HK-2 (cell line): ENCODE data around the gene PTPRT.

Experiments
- DNase-seq: peaks from one replicate; pipeline ENCODE4 v3.0.0-alpha.2; 2018; ENCODE audit not compliant: unreplicated experiment

Gene PTPRT

DNA sequence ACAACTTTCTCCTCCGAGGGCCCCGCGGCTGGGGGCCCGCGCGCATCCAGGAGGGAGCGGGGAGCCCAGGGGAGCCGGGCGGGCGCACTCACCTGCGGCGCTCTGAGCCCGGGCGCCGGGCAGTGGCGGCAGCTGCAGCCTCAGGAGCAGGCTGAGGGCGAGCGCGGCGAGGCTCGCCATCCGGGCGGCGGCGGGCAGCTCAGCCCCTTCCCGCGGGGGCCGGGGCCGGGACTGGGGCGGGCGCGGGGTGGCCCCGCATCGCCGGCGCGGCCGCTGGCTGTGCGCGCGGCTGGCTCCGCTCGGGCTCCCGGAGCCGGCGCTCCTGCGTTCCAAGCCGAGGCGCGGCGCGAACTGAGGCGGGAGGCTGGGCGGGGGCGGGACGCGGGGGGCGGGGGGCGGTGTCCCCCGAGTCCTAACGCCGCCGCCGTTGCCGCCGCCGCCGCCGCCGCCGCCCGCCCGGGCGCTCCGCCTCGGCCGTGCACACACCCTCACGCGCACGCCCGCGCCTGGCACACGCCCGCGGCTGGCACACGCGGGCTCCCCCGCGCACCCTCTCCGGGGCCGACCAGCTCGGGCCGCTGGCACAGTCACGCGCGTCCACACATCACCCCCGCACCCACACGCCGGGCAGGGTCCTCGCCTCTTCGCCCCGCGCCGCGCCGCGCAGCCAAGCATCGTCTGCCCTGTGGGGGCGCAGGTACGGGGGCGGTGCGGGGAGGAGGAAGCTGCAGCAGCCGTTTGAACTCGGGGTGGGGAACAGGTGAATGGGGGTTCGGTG, at the start of gene PTPRT:
Gene PTPRT (minus strand): TSS at position 353 of the 778 bp plus-strand sequence. CDS start 173 bp downstream, at position 180.
- no peak for DNase-seq

DNA sequence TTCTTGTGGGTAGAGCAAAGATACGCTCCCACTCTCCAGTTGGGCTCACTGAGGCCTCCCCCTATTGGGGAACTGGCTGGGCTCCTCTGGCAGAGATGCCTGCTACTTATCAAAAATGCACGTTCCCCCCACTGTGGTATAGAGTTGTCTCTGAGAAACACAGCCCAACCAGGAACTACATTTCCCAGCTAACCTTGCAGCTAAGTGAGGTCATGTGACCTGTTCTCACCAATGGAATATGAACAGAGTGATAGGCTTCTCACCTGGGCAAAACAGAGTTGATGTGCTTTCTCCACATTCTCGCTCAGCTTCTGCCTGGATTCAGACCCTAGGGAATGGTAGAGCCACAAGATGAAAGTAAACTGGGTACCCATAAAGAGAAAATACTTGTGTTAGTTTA, 49.1 kb upstream of the PTPRT start:
- no peak for DNase-seq

DNA sequence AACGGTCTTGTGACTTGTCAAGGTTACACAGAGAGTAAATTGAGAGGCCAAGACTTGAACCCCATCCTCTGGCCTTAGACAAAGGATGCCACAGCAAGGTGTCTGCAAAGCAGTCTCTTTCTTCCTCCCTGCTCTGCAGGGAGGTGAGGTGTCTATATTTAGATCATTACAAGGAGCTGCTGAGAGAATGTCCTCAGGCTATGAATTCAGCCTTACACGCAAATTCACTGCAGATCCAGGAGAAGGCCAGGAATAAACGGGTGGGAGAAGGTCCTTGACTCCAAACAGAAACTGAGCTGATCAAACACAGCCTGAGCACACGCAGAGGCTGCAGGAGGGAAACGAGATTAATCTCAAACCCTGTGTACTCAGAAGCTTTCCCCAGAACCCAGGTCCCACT, 48.6 kb upstream of the PTPRT start:
- no peak for DNase-seq

DNA sequence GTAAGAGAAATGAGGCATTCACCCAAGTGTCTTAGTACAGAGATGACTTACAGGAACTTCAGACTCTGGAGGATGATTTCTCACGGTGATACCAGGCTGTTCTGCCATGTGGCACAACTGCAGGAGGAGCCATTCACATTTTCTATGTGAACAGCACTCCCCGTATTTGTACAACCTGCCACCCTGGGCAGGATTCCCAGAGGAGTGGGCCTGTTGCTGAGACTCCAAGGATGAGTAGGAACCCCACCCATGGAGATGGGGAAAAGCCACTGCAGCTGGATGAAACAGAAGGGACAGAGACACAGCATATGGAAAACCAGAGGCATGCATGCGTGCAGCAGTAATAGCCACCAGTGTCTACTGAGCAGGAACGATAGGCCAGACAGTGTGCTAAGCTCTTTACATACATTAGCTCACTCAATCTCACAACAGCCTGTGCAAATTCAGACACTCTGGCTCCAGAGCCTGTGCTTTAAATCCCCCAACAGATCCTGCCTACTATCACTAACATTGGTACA, 48.0 kb upstream of the PTPRT start:
- no peak for DNase-seq

DNA sequence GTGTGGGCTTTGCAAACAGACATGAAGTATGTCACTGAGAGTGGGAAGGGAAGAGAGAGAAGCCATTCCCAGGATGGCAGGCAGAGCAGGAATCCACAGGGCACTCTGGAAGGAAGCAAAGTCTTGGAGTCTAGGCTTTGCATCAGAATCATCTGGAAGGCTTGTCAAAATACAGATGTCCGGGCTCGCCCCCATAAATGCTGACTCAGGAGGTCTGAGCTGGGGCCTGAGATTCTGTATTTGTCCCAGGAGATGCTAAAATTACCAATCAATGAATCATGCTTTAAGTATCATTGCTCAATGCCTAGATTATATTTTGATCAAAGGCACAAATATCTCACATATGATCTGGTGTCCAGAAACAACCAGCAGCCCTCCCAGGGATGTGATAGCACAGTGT, 46.3 kb upstream of the PTPRT start:
- DNase-seq: no peak

DNA sequence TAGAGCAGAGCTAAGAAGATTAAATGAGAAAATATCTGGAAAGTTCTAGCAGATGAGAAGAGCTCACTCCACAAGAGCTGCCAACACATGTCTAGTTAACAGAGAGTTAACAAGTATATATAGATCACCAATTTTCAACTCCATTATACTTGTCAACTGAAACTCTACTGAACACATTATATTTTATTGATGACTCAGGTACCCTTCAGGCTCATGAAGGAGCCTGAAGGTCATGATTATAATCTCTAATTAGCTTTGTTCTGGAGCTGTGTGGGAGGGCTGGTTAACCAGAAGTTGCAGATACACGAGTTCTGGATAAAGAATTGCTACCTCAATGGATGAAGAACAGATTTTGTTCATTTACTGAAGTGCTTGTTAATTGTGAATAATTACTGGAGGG, 42.1 kb upstream of the PTPRT start:
- DNase-seq: no peak

DNA sequence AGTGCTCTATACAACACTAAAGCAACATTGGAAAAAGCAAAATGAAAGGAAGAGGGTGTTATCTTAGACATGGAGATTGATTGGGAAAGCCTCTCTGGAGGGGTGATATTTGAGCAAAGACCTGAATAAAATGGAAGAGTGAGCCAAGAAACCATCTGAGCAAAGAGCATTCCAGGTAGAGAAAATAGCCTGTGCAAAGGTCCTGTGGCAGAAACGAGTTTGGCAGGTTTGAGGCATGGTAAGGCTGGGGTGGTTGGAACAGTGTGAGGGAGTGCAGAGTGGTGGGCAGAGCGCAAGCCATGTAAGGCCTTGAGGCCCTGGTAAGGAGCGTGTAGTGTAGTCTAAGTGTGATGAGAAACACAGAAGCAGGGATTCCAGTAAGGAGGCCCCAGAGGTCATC, 40.0 kb upstream of the PTPRT start:
- no peak for DNase-seq

DNA sequence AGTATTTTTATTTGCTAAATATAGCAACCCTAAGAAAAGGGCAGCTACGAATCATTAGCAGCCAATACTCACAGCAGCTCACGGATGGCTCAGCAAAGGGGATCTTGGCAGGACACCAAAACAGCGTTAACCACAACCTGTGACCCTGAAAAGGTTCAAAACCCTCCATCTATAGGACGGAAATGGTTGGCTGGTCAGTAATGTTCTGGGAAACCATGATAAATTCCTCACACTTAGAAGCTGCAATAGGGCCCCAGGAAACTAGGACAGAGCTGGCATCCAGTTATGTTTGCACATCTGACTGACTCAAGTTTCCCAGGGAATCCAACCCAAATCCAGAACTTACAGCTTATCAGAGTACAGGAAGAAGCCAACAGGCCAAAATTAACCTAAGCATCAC, 30.9 kb upstream of the PTPRT start:
- DNase-seq: peak; percentile 57

DNA sequence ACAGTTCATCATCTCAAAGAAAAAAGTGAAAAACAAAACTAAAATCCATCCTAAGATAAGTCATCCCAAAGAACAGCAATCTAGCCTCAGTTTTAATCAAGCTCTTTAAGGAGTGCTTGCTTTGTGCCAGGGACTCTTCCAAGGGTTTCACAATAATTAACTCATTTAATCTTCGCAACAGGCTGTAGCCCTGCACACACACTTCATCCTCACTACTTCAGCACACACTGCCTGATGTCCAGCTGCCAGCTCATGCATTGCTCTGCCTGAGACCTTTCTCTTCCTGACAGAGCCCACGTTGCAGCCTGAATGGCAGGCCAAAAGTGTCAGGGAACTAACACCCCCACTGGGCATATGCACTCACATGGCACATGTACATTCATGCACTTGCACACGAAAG, 21.2 kb upstream of the PTPRT start:
- DNase-seq: no peak

DNA sequence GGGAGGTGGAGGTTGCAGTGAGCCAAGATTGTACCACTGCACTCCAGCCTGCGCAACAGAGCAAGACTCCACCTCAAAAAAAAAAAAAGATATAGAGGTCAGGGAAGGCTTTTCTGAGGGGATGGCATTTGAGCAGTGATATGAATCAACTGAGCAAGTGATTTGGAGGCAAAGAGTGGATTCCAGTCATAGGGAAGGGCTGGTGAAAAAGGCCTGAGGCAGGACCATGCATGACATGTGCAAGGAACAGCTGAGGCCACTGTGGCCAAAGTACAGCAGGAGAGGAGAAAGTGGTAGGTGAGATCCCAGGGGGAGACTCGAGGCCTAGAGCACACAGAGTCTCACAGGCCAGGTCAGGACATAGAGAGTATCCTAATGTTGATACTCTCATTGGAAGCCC, 20.1 kb upstream of the PTPRT start:
- no peak for DNase-seq

DNA sequence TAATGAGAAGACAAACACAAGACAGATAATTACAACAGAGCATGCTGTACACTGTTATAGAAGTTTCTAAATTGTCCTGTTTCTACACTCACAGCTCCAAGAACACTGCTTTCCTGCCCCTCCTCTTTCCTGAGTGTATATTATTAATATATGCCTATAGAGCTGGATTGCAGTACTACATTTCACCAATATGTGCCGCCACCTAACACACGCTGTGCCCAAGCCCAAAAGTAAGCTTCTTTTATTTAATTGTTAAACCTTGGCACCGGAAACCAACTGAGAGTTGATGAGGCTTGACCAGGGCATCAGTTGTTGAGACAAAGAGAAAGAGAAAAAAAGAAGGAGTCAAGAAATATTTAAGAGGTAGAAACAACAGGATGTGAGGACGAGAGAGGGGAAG, 16.0 kb upstream of the PTPRT start:
- no peak for DNase-seq

DNA sequence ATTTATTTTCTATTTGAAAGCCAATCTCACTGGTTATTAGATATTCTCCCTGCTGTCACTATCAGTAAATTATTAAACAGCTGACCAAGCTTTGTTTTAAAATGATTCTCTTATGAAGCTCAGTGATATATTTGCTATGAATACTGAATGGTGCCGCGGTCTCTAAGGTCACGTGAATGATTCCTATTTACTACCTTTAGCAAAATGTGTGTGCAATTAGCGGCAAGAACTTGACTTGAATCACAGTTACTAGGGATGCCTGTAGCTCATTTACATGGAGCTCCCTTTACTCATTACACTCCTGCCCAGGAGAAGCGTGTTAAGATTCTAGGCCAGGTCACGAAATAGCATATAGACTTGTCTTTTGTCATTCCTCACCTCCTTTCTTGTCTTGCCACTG, 12.4 kb upstream of the PTPRT start:
- DNase-seq: no peak

DNA sequence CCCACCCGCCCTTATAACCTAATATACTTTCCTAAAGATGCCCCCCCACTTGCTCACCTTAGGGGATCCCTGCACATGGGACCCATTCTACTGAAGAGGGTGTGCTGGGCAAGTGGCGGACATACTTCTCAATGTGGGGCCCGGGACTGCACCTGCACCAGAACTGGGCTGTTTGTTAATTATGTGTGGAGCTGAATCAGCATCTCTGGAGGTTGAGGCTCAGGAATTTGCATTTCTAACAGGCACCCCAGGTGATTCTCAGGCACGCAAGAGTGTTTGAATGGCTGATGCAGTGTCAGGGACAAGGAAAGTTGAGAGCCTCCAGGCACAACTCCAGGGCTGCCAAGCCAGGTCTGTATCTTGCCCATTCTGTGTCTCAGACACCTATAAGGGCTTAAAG, 8.9 kb upstream of the PTPRT start:
- DNase-seq: no peak

DNA sequence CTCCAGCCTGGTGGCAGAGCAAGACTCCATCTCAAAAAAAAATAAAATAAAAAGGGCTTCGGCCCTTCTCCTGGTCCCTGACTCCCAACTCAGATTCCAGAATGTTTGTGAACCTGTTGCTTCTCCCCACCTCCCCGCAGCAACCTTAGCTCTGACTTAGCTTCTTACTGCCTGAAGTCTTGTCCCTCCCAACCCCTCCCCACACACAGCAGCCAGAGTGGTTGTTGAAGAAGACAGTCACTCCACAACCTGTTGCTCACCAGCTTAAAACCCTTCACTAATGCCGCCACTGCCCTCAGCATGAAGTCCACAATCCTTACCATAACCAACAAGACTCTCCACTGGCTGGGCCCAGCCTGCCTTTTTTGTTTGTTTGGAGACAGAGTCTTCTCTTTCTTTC, 6.5 kb upstream of the PTPRT start:
- no peak for DNase-seq

DNA sequence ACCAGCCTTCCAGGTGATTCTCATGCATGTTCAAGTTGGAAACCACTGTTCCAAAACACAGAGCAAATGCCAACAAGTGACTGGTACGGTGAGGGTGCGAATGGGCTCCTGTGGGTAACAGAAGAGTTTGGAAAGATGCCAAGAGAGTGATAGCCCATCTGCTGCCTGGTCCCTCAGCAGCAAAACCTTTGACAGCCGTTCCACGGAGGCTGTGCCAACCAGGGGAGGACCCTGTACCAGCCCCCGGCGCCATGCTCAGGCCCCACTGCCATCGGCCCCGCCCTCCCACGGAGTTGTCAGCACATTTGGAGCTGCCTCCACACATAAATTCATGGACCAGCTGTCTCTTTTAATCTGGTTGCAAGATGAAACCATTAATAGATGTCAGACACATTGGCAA, 4.4 kb upstream of the PTPRT start:
- no peak for DNase-seq

DNA sequence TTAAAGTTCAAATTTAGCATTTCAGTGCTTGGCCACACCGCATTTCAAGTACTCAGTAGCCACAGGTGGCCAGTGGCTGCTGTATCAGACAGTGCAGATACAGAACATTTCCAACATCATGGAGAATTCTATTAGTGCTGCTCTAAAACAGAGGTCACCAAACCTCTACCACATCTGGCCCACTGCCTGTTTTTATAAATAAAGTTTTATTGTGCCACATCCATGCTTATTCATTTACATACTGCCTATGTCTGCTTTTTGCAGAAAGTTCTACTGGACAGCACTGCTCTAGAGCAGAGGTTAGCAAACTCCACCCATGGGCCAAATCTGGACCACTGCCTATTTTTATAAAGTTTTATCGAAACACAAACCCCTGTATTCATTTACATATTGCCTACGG, 3.7 kb upstream of the PTPRT start:
- DNase-seq: no peak

DNA sequence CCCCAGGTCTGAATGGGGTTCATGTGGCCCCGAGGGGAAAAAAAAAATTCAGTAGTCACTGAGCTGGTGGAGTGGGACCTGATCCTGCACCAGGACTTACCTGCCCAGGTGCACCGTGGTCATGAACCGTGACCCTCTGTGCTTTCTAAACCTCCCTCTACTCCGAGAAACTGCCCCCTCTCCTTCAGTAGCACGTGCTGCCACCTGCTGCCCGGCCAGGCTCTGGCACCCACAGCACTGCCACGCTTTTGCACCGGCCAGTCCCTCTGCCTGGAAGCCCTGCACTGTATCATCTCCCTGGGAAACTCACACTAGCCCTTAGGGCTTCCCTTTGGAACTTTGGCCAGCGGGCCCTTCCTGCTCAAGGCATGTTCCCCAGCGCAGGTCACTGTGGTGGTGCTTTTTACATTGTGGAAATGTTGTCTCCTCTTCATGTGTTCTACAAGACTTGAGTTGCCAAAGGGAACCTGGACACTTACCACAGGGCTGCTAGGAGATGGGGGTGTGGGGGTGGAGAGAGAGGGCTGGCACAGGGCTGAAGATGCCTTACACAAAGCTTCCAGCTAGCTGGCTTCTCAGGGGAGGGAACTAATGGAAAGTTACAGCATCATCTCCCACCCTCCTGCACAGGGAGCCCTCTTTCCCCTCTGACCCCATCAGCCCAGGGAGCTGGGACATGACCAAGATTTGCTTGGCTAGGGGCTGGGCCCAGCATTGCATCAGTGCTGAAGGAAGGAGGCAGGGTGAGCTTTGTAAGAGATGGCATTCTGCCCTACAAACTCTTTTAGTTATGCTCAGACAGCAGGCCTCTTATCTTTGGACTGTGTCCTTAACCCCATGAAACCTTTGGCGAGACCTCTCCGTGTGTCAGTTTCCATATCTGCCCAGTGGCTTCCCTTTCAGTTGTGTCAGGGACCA, 2.5 kb upstream of the PTPRT start:
- DNase-seq: peak; percentile 44

DNA sequence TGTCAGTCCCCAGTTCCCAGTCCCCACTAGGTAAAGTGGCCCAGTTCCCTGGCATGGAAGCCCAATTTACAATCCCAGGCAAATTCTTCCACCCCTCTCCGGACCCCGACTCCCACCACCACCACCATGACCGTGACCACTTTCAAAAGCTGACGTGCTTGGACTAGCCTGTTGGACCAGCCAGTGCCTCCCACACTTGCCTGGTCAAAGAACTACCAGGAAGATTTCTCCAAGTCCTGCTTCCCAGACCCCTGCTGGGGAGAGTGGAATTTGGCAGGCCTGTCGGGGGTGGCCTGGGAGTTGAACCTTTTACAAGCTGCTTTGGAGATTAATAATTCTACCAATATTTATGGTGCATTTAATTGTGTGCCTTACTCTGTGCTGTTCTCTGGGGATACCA, 1.4 kb upstream of the PTPRT start:
- no peak for DNase-seq

DNA sequence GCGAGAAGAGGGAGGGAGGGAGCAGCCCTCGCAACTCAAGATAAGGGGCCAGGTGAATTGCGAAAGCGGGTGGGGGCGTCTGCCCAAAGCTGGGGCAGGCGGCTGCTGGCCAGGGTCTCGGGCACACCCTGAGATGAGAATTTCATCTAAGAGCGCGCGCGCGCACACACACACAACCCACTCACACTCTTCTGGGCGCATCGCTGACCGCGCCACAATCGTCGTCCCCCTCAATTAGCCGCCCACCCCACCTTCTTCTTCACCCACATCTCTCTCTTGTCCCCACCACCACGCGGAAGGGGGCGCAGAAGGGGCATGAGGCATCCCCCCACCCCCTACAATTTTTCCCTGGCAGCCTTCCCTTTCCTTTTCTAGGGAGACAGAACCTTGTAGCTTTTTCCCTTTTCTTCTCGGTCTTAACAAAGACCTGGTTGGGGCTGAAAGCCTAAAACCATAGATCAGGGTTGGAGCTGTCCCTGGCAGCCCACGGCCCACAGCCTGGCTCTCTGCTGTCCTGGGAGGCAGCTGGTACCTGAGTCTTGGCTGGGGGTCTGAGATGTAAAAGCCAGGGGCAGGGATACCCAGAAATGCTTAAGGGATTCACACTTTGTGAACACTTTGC, 737 bp upstream of the PTPRT start:
- no peak for DNase-seq

DNA sequence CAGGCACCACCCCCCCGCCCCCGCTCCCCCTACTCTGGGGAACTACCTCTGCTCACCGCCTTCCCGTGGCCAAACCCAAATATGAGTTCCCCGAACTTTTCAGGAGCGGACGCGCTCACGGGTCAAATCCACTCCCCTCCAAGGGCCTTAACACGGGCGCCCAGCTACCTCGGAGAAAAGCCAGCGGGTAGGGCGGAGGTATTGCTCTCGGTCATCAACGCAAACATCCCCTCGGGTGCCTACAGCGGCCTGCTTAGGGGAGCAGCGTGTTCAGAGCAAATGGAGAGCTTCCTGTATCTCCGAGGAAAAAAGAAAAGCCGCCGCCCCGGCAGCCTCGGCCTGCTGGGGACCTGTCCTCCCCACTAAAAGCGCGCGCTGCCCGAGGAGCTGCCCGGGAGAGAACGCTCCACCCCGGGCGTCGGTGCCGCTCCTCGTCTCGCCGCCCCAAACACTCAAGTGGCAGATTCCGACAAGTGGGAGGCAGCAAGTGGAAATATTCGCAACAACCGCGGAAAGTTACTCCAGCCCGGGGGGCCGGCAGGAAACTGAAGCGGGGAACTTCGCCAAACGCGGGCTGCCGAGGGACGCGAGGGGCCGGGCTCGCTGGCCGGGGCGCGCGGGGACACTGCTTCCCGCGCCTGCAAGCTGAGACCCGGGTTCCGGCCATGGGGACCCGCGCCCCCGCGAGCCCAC, 699 bp downstream of the PTPRT start:
- no peak for DNase-seq

DNA sequence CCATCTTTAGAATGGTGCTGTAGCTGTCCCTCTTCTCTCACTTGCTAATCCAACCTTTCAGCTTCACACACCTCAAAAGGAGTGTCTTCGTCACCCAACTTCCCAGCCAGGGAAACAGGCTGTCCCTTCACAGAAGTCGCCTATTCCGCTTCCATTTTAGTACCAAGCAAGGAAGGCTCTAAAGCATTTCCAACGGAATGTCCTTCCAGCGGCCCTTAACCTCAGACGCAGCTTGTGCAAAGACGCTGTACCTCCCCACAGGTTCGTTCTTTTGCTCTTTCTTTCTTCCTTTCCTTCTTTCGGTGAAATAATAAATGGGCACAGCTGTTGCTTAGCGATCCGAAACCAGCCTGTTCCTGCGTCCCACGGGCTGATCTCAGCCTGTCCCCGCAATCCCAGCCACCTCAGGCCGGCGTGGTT, 1.5 kb downstream of the PTPRT start:
- DNase-seq: no peak
